ENCODE measurements around the gene MACC1. TPM values are rescaled to one million over a fixed set of nuclear protein-coding genes. Genes with fewer than 3 reads are reported as not detected.

MACC1 gene
- total and polyA plus RNA-seq, 2 of the 13 experiments (the other 11 are each of a cell fraction or from before 2014, with no cell fraction given): 0.04 TPM; not detected in 1

- Histone ChIP-seq H4K20me1 (ENCODE audit: insufficient read depth, low read length) (no peaks in the 10 kb centered on the region), H3K9ac (ENCODE audit: insufficient read depth, low read depth, low read length) (no peak overlapping the region), H3K4me3 (replicated peaks in 1 of 3; ENCODE audit: insufficient read depth in 1 of 3, low read depth in 2 of 3, low read length in 3 of 3) (no peak overlapping the region), H2AFZ (ENCODE audit: low read length) (no peak overlapping the region), H3K27ac (ENCODE audit: extremely low read length, insufficient read depth, low read length) (no peak overlapping the region), H3K9me3 (ENCODE audit: low read length) (no peaks in the 10 kb centered on the region), H3K4me2 (ENCODE audit: low read depth, low read length) (no peak overlapping the region), H3K4me1 (ENCODE audit: insufficient read depth, low read length) (peaks cover 16% of the 10 kb centered on the region), H3K36me3 (replicated peaks in 1 of 2; ENCODE audit: control insufficient read depth in 1 of 2, insufficient read depth in 2 of 2, low read length in 2 of 2) (no peaks in the 10 kb centered on the region), H3K27me3 (ENCODE audit: control insufficient read depth in 1 of 2, insufficient read depth in 2 of 2, low read length in 2 of 2) (no peaks in the 10 kb centered on the region), H3K79me2 (ENCODE audit: insufficient read depth, low read length) (no peaks in the 10 kb centered on the region)
- FAIRE-seq (no peak), ATAC-seq (no peak), DNase-seq (ENCODE audit: low spot score) (peak; percentile 20)
- in situ Hi-C loops (cut with HindIII; ENCODE audit: extremely low pct_ligation_motif_present, low pct_unique_long_range_greater_than_20kb) (no loop called here), intact Hi-C loops (cut with micrococcal nuclease; ENCODE audit: unreplicated experiment) (loop anchor here (2.0 kb wide), 1 partner anchor 21 kb away; no protein-coding TSS in a partner anchor)
- no TSS peak for BruUV-seq (replicated peaks)
- POLR2A ChIA-PET: no interaction called here
- 19% methylated on average over 3 of the region's 3 CpGs for WGBS (ENCODE audit: low lambda C conversion rate)
- CTCF ChIA-PET (ENCODE audit: low intra/inter-chr PET ratio, low total read pairs): no interaction called here
- TF ChIP-seq ZBTB20 (CRISPR knock-in tag; IDR thresholded peaks at IDR 0.05; ENCODE audit: borderline replicate concordance, low read depth): no peak
- TF ChIP-seq SOX6 (IDR thresholded peaks at IDR 0.05): no peak
- 0 out of 2 replicates have a peak, but pooled peaks have one; percentile 18 for TF ChIP-seq SOX6 (CRISPR knock-in tag; IDR thresholded peaks at IDR 0.05)
Observed at GRCh38 chr7:20241194-20241910, 24.2 kb upstream of the MACC1 start.

- H3K4me1 ChIP-seq (ENCODE audit: insufficient read depth, low read length): peaks cover 16% of the 10 kb centered on the region
- H4K20me1 ChIP-seq (ENCODE audit: insufficient read depth, low read length): no peaks in the 10 kb centered on the region
- H3K36me3 ChIP-seq (replicated peaks in 1 of 2; ENCODE audit: control insufficient read depth in 1 of 2, insufficient read depth in 2 of 2, low read length in 2 of 2): no peaks in the 10 kb centered on the region
- H3K9me3 ChIP-seq (ENCODE audit: low read length): no peaks in the 10 kb centered on the region
- no peaks in the 10 kb centered on the region; a peak in 1 of 5 replicates for H3K27me3 ChIP-seq (ENCODE audit: control insufficient read depth in 1 of 2, insufficient read depth in 2 of 2, low read length in 2 of 2)
- no peak overlapping the region for H3K9ac ChIP-seq (ENCODE audit: insufficient read depth, low read depth, low read length)
- POLR2A ChIA-PET: no interaction called here
- in situ Hi-C loops (cut with HindIII; ENCODE audit: extremely low pct_ligation_motif_present, low pct_unique_long_range_greater_than_20kb): no loop called here
- ATAC-seq (no peak), FAIRE-seq (no peak), DNase-seq (ENCODE audit: low spot score) (no peak)
- no TSS peak for BruUV-seq (replicated peaks)
- H3K79me2 ChIP-seq (ENCODE audit: insufficient read depth, low read length): no peaks in the 10 kb centered on the region
- no peak overlapping the region for H3K4me3 ChIP-seq (replicated peaks in 1 of 3; ENCODE audit: insufficient read depth in 1 of 3, low read depth in 2 of 3, low read length in 3 of 3)
- no peak overlapping the region for H3K4me2 ChIP-seq (ENCODE audit: low read depth, low read length)
- no peak overlapping the region for H3K27ac ChIP-seq (ENCODE audit: extremely low read length, insufficient read depth, low read length)
- no peak overlapping the region for H2AFZ ChIP-seq (ENCODE audit: low read length)
- CTCF ChIA-PET (ENCODE audit: low intra/inter-chr PET ratio, low total read pairs): no interaction called here
- WGBS (ENCODE audit: low lambda C conversion rate): 45% methylated on average over 9 of the region's 9 CpGs
- intact Hi-C loops (cut with micrococcal nuclease; ENCODE audit: unreplicated experiment): loop anchor here (2.0 kb wide), 1 partner anchor 20 kb away; no protein-coding TSS in a partner anchor
- TF ChIP-seq, protein P1, sequence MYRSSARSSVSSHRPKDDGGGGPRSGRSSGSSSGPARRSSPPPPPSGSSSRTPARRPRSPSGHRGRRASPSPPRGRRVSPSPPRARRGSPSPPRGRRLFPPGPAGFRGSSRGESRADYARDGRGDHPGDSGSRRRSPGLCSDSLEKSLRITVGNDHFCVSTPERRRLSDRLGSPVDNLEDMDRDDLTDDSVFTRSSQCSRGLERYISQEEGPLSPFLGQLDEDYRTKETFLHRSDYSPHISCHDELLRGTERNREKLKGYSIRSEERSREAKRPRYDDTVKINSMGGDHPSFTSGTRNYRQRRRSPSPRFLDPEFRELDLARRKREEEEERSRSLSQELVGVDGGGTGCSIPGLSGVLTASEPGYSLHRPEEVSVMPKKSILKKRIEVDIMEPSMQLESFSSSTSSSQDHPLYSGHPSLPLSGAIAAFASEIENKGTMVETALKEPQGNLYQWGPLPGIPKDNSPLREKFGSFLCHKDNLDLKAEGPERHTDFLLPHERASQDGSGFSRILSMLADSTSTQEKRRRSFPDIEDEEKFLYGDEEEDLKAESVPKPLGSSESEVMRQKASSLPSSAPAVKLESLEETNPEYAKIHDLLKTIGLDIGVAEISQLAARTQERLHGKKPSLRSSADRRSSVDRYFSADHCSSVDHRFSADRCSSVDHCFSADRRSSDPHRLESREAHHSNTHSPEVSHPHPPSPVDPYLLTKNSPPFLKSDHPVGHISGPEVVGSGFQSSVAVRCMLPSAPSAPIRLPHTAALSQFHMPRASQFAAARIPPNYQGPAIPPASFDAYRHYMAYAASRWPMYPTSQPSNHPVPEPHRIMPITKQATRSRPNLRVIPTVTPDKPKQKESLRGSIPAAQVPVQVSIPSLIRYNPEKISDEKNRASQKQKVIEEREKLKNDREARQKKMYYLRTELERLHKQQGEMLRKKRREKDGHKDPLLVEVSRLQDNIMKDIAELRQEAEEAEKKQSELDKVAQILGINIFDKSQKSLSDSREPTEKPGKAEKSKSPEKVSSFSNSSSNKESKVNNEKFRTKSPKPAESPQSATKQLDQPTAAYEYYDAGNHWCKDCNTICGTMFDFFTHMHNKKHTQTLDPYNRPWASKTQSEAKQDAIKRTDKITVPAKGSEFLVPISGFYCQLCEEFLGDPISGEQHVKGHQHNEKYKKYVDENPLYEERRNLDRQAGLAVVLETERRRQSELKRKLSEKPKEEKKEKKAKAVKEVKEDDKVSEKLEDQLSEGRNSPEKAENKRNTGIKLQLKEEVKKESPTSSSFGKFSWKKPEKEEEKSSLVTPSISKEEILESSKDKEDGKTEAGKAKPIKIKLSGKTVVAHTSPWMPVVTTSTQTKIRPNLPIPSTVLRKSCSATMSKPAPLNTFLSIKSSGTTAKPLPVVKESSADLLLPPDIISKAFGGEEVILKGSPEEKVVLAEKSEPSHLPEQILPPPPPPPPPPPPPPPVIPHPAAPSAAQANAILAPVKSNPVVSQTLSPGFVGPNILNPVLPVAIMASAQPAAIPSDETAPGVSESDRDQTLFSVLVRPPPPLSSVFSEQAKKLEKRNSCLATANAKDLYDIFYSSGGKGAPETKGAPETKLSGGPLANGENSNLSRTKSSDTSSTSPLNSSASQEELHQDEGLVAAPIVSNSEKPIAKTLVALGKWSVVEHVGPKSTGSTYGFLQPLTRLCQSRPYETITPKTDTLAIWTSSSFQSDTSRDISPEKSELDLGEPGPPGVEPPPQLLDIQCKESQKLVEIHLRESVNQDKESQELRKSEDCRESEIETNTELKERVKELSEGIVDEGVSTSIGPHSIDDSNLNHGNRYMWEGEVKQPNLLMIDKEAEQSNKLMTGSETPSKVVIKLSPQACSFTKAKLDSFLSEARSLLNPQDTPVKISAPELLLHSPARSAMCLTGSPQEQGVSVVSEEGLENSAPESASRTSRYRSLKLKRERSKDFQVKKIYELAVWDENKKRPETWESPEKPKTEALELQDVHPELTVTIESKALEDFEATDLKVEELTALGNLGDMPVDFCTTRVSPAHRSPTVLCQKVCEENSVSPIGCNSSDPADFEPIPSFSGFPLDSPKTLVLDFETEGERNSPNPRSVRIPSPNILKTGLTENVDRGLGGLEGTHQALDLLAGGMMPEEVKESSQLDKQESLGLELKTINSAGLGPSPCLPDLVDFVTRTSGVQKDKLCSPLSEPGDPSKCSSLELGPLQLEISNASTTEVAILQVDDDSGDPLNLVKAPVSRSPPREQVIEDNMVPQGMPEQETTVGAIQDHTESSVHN (CRISPR knock-in tag; IDR thresholded peaks at IDR 0.05): no peak
Observed at GRCh38 chr7:20240080-20240926, 23.1 kb upstream of the MACC1 start.
